Left ventricle myocardium inferior (tissue), 1 donor: Measurements from ENCODE around the gene SLC28A3. TPM values are rescaled to one million over a fixed set of nuclear protein-coding genes. Genes with fewer than 3 reads are reported as not detected.

Experiments used
- DNase-seq: peaks from one replicate; pipeline ENCODE4 v3.0.0-alpha.2; 2020
- H3K27ac ChIP-seq: fragments of 200-600 bp; replicated peaks from 2 replicates; pipeline ENCODE4 v1.8.0; 2021
- H3K27me3 ChIP-seq: fragments of 200-600 bp; 2 replicates; pipeline ENCODE4 v1.8.0; 2021; ENCODE audit warnings: low read depth
- H3K36me3 ChIP-seq: fragments of 200-600 bp; 2 replicates; pipeline ENCODE4 v1.8.0; 2021
- H3K4me1 ChIP-seq: fragments of 200-600 bp; 2 replicates; pipeline ENCODE4 v1.8.0; 2021
- H3K4me3 ChIP-seq: fragments of 200-600 bp; 2 replicates; pipeline ENCODE4 v1.8.0; 2021; ENCODE audit warnings: mild to moderate bottlenecking, moderate library complexity
- H3K9me3 ChIP-seq: fragments of 200-600 bp; replicated peaks from 2 replicates; pipeline ENCODE4 v1.8.0; 2021
- CTCF ChIP-seq: fragments of 200-600 bp; IDR thresholded peaks from 2 replicates; pipeline ENCODE4 v1.8.0; 2021; ENCODE audit warnings: antibody characterized with exemption, mild to moderate bottlenecking, borderline replicate concordance
- intact Hi-C: fragments of 100-400 bp; cut with micrococcal nuclease; formaldehyde crosslinking; loops from one replicate; pipeline ENCODE4 v1.11.0; 2022
- total RNA-seq: library from RNA; stranded (reverse); fragmentation: NEBNext Ultra II Directional; extraction: Animal tissue kit (Norgen Biotek cat#: 25700); gene quantifications from one replicate; pipeline ENCODE4 v1.2.1, GENCODE V29; 2021
- donor health status: DM: no; HTN: yes; CAD: no; lungs with severe emphysema.

Gene SLC28A3
- total RNA-seq, 1 donor from 2014 or later: 0.16 TPM

DNA sequence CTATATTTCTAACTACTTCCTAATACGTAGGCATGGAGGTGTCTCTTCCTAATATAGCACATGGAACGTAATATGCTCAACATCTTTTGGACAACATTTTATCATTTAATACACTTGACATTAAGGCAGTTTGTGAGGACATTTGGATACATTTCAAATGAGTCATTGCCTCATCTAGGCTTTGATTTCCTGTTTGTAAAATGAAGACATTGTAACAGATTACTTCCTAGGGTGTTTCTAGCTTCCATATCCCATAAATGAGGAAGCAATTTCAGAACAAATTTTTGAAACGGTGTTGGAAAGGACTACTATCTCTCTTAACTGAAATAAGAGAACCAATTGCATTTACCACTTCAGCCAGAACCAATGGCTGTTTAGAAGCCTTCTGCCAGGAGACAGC is 38.7 kb downstream of the SLC28A3 start:
- H3K36me3 ChIP-seq: no peaks in the 10 kb centered on the region
- no peak overlapping the region for H3K4me3 ChIP-seq
- H3K27ac ChIP-seq: no peak overlapping the region
- H3K27me3 ChIP-seq: no peaks in the 10 kb centered on the region
- TF ChIP-seq CTCF: no peak
- H3K4me1 ChIP-seq: no peaks in the 10 kb centered on the region
- no peak for DNase-seq
- intact Hi-C loops: no loop called here
- no peaks in the 10 kb centered on the region for H3K9me3 ChIP-seq

DNA sequence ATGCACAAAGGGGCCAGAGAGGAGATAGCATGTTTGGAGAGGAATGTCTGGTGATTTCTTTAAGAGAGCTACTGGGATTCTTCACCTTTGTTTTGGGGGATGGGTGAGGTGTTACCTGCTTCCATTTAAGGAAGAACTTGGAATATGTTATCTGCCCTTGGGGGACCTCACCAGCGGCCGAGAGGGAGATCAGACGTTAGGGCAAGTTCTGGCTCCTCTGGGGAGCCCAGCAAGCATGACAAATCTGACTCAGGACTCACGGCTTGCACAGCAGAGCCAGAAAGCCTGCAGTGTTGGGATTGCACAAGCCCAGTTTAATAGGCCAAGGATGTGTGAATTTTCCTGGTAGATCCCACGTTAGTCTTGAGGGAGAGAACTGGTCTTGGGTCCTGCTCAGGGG is 40.3 kb downstream of the SLC28A3 start:
- intact Hi-C loops: no loop called here
- Histone ChIP-seq H3K4me3 (no peak overlapping the region), H3K4me1 (no peaks in the 10 kb centered on the region), H3K27me3 (no peaks in the 10 kb centered on the region), H3K36me3 (no peaks in the 10 kb centered on the region), H3K9me3 (no peaks in the 10 kb centered on the region), H3K27ac (no peak overlapping the region)
- DNase-seq: no peak
- TF ChIP-seq CTCF: no peak

DNA sequence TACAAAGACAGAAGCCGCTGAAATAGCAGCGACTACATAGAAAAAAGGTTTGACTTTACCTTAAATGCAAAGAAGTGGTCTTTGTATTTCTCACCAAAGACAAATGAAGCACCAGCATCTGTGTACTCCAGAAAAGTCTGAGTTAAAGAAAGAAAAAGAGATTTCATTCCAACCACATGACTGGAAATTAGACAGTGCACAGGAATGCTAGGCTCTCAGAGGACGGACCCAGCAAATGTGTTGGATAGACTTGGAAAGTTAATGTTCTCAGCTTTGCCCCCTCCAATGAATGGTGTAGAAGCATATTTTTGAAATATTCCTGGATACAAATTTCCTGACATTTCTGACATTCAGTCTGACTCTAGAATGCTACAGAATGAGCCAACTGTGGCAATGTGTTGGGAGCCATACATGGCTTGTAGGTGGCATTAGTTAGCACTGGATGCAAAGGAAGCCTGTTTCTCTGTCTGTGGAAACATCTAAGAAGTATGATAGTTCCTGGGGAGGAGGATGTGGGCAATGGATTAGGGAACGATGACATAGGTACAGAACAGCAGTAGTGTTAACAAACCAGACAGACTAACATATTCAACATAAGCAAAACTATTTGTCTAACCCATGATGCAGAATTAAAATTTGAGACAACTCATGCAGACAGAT is 43.3 kb downstream of the SLC28A3 start:
- Histone ChIP-seq H3K36me3 (no peaks in the 10 kb centered on the region), H3K4me1 (no peaks in the 10 kb centered on the region), H3K27me3 (no peaks in the 10 kb centered on the region), H3K4me3 (no peak overlapping the region), H3K9me3 (no peaks in the 10 kb centered on the region), H3K27ac (no peak overlapping the region)
- intact Hi-C loops: no loop called here
- DNase-seq: no peak
- TF ChIP-seq CTCF: no peak

GRCh38 chr9:84296146-84296843 is 44.3 kb downstream of the SLC28A3 start:
- no peaks in the 10 kb centered on the region for H3K27me3 ChIP-seq
- intact Hi-C loops: no loop called here
- no peak for TF ChIP-seq CTCF
- no peak overlapping the region for H3K4me3 ChIP-seq
- H3K27ac ChIP-seq: no peak overlapping the region
- H3K9me3 ChIP-seq: no peaks in the 10 kb centered on the region
- no peaks in the 10 kb centered on the region for H3K36me3 ChIP-seq
- no peaks in the 10 kb centered on the region for H3K4me1 ChIP-seq
- DNase-seq: no peak

GRCh38 chr9:84294241-84294950 is 46.2 kb downstream of the SLC28A3 start:
- no peak overlapping the region for H3K27ac ChIP-seq
- H3K27me3 ChIP-seq: no peaks in the 10 kb centered on the region
- TF ChIP-seq CTCF: no peak
- no peak for DNase-seq
- H3K4me3 ChIP-seq: no peak overlapping the region
- intact Hi-C loops: no loop called here
- no peaks in the 10 kb centered on the region for H3K36me3 ChIP-seq
- H3K4me1 ChIP-seq: no peaks in the 10 kb centered on the region
- no peaks in the 10 kb centered on the region for H3K9me3 ChIP-seq
